GM21447 (cell line): ENCODE results near the gene CD82.

Experiments used
- ATAC-seq: cut with Tn5 transposase; IDR thresholded peaks from one replicate; pipeline ENCODE4 v1.9.1; 2021; ENCODE audit not compliant: unreplicated experiment

CD82 gene

DNA sequence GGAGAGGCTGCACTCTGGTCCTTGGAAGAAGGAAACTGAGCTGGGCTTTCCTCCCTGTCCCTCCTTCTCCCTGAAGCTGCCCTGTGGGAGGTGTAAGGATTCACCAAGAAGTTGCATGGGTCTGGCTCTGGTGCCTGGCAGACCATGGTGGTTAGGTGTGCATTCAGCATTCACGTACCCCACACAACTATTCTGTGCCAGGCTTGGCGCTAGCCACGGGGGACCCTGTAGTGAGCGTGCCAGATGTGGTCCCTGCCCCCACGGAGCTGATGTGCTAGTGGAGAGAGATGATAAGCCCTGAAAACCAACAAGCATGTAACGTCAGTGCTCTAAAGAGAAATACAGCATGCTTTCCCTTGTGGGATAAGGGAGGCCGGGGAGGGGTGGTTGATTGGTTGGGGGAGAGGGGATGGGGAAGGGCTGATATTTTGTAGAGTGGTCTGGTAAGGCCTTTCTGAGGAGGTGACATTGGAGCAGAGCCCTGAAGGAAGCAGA is 48.9 kb downstream of the CD82 start:
- no peak for ATAC-seq

DNA sequence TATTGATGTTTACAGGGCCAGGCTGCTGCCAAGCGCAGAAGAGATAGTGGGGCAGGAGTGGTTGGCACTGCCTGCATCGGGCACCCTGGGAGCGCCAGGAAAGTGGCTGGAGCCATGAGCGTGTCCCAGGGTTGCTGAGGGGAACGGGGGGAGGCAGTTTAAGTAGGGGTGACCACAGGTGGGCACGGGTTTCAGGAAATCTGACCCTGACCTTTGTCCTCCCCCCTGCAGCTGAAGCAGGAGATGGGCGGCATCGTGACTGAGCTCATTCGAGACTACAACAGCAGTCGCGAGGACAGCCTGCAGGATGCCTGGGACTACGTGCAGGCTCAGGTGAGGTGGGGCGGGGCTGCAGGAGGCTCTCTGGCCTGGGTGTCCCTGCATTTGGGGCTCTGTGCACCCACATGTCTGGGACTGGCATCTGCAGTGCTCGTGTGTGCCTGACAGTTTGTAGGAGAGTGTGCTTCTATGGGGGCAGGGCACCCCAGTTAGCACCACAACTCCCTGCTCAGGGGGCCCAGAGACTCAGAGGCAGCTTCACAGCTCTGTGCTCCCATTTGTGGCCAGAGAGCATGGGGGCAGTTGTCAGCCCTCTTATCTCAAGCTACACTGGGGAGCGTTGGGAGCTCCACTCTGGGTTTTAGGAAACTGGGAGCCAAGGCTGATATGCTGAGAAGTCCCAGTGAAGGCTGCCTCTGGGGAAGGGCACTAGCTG is 49.7 kb downstream of the CD82 start:
- no peak for ATAC-seq

DNA sequence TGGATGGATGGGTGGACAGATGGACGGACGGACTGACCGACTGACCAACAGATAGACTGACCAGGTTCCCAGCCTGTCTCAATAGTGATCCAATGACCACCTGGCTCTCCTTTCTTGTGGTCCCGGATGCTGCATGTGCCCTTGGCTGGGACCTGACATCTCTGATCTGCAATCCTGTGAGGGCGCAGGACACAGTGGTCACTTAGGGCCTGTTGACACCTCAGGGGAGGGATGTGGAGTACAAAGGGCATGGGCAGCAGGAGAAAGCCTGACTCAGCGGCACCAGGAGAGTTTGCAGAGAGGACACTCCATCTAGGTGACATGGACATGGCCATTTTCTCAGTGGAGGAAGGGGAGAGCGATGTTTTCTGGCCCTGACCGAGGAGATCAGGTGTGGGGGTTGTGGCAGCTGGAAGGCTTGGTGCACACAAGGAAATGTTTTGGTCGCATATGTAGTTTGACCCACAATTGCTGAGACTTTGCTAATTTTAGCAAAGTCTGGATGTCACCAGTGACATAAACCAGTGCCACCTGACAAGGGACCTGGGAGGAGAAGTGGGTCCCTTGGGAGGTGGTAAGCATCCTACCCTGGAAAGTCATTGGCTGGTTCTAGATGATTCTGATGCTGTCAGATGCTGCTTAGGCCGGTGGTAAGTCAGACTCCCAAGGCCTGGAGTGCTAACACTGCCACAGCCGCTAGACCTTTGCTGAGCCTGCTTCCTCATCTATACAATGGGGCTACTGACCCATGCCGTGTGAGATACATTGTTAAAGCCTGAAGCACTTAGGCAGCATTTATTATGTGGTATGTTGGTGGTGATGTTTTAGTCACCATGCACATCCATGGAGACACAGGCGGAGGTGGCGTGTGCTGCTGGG is 50.7 kb downstream of the CD82 start:
- no peak for ATAC-seq

DNA sequence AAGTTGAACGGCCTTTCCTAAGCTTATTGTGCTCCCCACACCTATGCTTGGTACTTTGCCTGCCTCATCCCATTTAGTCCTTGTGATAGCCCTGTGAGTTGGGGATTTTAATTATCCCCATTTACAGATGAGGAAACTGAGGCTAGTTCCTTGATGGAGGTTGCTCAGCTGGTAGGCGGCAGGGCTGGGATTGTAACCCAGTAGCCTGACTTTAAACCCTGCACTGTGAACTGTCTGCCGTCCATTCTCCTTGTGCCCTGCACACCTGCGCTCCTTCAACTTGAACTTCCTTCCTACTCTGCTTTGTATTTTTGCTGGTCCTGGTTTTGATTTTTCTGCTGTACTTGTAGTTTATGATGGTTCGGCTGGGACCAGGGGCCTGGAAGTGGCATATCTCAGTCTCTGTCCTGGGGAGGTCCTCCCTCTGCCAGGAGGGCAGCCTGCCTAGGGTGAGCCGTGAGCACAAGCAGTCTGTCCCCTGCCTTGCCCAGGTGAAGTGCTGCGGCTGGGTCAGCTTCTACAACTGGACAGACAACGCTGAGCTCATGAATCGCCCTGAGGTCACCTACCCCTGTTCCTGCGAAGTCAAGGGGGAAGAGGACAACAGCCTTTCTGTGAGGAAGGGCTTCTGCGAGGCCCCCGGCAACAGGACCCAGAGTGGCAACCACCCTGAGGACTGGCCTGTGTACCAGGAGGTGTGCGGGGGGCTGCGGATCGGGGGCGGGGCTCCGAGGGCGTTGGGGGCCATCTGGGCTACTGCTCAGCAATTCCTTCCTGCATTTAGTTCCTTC is 52.4 kb downstream of the CD82 start:
- no peak for ATAC-seq

DNA sequence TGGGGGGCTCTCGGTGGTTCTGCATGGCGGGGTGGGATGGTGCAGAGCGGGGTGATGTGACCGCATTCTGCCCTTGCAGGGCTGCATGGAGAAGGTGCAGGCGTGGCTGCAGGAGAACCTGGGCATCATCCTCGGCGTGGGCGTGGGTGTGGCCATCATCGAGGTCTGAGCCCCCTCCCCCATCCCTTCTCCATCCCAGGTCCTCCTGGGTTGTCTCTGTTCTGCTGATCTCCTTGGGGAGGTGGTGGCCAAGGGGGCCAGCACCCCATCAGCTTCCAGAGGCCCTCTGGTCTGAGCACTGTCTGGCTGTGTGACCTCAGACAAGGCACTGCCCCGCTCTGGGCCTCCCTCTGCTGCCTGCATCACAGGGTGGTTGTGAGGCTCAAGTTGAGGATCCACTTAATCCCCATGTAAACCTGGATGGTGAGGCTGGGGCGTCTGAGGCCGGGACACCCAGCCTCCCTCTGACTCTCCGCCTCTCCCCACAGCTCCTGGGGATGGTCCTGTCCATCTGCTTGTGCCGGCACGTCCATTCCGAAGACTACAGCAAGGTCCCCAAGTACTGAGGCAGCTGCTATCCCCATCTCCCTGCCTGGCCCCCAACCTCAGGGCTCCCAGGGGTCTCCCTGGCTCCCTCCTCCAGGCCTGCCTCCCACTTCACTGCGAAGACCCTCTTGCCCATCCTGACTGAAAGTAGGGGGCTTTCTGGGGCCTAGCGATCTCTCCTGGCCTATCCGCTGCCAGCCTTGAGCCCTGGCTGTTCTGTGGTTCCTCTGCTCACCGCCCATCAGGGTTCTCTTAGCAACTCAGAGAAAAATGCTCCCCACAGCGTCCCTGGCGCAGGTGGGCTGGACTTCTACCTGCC is 53.3 kb downstream of the CD82 start:
- ATAC-seq, result no peak

DNA sequence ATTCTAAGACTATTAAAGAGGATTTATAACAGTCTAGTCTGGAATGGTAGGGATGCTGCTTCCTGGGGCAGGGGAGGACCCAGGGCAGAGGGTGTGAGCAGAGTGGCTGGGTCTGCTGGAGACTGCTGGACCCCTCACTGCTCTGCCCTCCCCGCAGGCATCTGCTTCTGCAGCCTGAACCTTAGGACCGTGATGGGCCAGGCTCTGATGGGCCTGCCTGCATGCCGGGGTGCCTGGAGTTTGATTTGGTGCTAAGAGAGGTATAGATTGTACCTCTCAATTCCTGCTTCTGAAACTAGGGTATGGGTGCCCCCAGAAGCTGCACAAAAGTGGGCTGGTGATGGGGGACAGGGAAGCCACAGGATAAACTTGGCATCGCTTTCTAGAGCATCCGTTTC is 54.9 kb downstream of the CD82 start:
- no peak for ATAC-seq

DNA sequence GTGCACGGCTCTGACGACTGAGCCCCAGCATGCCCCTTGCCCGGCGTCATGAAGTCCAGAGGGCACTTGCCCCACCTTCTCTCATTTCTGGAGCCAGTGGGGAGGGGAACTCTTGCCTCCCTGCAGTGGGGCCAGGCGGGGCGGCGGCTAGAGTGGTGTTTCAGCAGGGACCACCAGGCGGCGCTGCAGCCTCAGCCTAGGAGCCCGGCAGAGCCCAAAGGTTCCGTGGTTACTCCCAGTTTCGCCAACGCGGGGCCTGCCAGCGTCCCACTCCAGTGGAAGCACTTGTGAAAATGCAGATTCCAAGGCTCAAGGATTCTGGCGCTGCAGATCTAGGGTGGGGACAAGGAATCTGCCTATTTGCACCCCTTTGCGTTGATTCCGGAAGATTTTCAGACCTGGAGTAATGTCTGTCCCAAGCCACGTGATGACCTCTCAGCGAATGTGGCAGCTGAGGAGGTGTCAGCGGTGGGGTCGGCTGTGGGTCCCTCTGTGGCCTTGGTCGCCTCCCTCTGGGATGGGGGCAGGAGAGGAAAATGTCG is 55.7 kb downstream of the CD82 start:
- ATAC-seq, result no peak

DNA sequence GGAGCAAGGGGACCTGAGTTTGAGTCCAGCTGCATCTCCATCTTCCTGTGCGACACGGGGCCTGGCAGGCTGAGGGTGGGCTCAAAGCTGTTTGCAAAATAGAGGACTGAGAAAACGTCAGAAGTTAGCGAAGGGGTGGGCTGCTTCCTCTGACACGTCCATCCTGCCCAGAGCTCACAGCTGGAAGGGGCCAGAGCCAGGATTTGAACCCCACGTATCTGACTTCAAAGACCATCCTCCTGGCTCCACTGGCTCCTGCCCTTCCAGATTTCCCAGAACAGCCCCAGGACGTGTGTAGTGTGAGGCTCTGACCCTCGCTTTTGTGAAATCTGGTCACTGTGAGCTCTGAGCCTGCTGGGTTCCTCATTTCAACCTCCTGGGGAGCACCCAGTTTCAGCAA is 56.3 kb downstream of the CD82 start:
- no peak for ATAC-seq

DNA sequence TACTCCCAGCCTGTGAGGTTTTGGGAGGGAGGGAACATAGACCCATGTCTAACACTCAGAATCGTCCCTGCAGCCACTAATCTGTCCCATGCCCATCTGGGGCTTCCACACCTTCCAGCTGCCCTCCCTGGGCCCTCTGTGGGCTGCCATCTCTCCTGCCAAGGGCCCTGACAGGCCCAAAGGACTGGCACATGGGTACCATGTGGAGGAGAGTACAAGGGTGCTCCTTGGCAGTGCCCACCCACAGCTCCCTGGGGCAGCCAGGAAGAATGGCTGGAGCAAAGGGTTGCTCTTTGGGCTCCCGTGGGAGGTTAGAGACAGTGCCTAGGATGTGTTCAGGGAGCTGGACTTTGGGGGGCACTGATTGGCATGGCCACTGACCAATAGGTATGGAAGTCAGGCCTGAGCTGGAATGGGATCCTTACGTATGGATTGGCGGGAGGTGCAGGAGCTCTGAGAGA is 56.8 kb downstream of the CD82 start:
- ATAC-seq, result no peak

DNA sequence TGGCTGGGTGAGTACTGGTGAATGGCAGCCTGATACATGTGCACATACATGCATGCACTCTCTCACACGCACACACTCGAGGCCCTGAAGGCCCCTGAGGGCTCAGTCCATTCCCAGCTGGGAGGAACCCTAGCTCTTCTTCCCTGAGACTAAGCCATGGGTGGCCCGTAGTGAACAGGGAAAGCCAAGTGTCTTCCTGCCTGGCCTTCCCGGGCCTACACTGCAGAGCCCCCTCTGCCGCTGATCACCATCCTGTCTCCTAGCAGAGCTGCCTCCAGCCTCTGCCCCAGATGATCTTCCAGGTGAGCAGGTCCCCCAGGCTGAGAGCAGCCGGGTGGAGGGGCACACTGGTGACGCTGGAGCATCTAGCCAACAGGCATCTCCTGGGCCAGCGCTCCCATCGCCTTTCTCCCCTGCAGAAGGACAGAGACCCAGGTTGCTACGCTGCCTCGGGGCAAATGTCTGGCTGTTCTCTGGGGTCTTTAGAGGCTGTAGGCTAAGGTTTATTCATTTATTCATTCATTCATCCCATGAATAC is 57.3 kb downstream of the CD82 start:
- ATAC-seq, result no peak

DNA sequence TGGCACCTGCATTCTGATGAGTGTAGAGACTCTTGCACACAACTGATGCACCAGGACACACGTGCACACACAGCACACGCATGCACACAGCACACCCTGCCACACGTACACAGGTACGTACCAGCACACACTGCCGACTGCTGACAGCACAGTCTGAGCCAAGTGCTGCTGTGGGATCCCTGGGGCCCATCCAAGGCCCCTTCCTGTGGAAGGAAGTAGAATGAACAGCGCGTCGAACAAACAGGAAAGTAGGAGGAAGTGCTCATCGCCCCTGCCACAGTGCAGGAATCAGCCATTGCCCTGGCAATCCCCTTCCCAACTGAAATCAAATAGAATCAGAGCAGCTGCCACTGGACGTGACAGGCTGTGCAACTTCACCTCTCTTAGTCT is 57.9 kb downstream of the CD82 start:
- no peak for ATAC-seq

DNA sequence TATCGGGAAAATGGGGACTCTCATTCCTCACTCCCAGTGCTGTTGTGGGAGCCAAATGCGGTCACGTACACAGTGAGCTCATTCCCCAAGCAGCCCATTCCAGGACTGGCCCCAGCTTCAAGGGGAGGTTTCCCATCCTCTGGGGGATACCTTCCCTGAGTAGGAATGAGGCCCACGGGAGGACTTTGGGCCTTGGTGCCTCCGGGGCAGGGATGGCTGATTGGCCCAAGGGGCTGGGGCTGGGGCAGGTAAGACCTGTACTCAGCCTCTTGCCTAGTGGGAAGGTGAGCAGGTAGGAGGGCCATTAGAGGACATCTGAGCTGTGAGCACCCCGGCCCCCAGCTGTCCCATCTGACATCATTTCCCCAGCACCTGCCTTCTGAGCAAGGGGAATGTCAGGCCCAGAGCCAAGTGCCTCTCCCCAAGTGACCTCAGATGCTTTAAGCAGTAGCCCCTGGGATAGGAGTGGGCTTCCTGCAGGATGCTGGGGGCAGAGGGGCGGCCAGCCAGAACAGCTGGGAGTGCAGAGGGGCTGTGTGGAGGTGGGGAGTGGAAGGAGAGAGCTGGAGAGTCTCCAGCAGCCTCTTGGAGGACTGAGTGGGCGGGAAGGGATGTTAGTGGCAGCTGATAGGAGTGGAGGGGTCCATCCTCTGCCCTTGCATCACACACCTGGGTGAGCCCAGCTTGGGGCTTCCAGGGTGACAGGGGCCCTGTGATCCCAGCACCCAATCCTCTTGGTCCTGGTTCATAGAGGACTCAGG is 58.4 kb downstream of the CD82 start:
- ATAC-seq, result no peak

DNA sequence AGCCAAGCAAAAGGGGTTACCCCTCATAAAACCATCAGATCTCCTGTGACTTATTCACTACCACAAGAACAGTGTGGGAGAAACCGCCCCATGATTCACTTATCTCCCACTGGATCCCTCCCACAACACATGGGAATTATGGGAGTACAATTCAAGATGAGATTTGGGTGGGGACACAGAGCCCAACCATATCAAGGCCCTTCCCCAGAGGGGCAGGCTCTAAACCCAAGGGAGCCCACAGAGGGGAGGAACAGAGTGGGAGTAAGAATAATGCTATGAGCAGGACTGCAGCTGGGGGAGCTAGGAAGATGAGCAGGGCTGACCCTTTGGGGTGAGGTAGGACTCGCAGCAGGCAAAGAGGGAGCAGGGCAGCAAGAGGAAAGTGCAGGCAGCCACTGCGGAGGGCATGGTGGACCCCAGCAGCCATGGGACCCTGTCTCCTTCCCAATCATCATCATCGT is 59.3 kb downstream of the CD82 start:
- ATAC-seq, result no peak

DNA sequence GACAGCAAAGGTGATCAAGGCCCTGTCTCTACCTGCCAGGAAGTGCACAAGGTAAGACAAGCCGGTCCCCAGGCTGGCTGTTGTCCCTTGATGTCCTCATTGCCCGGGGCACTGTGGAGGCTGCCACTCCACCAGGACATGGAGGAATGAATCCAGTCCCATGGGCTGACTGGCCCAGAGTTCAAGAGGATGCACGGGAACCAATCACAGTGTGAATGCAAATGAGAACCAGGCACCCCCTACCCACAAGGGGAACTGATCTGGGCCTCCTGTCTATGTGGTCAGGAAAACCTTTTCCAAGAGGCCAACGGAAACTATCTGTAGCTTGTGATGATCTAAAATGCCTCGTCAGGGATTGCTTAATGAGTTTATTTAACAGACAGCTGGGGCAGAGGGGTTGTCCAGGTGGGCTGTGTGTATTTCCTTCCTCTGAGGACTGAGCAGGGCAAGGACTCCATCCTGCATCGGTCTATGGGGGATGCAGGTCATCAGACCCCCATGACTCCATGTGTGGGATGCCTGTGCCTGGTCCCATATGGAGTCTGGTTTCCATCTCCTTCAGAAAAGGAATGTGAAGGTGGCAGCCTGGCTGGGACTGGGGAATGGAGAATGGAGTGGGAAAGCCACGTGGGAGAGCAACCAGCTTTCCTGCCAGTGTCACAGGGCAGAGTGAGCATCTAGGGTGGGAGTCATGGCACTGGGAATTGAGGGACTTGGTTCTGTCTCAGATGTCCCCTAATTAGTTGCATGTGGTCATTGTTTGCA is 60.5 kb downstream of the CD82 start:
- no peak for ATAC-seq

DNA sequence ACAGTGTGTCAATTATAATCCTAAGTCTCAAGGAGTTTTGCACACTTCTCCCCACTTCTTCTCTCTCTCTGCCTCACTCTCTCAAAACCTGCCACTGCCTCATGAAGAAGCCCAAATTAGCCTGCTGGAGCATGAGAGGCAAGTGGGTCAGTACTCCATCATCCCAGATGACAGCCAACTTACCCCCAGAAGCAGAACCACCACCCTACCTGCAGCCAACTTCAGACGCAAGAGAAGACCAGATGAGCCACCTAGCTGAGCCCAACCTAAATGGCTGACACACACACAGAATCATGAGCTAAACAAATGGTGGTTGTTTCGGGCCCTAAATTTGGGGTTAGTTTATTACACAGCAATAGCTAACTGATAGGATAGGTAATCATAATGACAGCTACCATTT is 61.2 kb downstream of the CD82 start:
- no peak for ATAC-seq

DNA sequence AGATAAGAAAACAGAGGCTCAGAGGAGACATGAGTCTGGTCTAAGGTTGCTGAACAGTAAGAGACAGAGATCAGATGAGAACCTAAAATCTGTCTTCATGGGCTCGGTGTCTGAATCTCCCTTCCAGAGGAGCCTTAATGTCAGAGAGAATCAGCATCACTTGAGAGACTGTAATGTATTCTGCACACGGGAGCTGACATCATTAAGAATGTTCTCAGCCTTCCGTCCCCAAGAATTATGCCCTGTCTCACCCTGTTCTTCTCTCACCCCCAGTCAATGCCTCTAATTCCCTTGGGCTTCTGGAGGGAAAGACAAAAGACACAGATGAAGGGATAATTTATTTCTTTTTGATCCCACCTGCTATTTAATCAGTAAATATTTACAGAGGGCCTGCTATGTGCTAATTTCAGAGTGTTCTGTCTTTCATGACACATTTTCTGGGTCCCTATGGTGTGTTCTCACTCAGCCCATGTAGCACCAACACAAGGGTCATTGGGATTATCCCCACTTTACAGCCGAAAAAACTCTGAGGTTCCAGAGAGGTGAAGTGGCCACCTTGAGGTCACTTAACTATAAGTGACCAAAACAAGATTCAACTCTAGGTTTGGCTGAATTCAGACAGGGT is 61.8 kb downstream of the CD82 start:
- ATAC-seq, result no peak

DNA sequence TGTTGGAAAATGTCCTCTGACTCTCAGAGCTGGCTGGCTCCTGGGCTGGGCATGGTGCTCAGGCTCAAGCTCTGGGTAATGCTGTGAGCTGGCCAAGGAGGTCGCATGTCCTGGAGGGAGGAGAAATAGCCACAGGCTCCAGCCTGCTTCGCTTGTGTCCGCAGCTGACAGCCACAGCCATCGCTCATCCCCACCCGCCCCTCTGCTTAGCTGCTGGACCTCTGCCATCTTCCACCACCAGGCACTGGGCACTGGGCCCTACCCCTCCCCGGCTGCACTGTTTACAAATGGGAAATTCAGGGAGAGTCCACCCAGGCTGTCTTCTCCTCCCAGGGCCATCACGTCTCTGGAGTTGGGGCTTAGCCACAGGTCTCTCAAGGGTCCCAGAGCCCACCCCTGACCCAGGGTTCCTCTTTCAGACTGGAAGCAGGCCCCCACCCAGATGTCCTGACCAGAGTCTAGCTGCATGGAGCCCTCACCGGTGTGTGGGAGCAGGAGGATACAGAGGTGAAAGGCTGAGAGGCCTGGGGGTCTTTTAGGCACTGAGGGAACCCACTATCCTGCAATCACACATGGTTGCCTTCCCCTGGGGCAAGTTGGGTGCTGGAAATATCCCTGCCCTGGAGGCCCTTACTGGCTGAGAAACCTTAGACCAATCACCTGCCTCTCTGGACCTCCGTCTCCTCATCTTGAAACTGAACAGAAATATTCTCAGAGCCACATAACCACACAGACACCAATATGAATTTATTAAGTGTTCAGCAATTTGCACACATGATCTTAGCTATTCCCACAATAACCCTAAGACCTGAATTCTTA is 62.7 kb downstream of the CD82 start:
- peak; percentile 75 for ATAC-seq
